Upper lobe of left lung (tissue), 4 donors: Measurements from ENCODE around the gene LCMT1.

Source experiments
- CTCF ChIP-seq, 6 experiments: fragments of 450-650 bp in 4 of 6; fragments of 200-600 bp in 2 of 6; sonication (generic) in 2 of 6; IDR thresholded peaks; one replicate each; pipeline ENCODE4 v1.5.1; 2016 to 2019; ENCODE audit warnings: antibody characterized with exemption in 6 of 6
- POLR2A ChIP-seq, 4 donors: fragments of 450-650 bp; IDR thresholded peaks; one replicate each; pipeline ENCODE4 v1.5.1; 2016 to 2017; ENCODE audit warnings: antibody characterized with exemption in 4 of 4, mild to moderate bottlenecking in 2 of 4

GRCh38 chr16:25084797-25085196 lies 26.7 kb upstream of the LCMT1 start:
- TF ChIP-seq CTCF (IDR thresholded peaks at IDR 0.05) = no peak
- no peak for TF ChIP-seq POLR2A (IDR thresholded peaks at IDR 0.05)
